GM18868 (cell line): ENCODE measurements around the gene MESP2.
"Not testable (repeated sequence)": the region's sequence is repeated elsewhere in the genome, so short reads cannot be mapped to it uniquely, and the experiment has no call there.

Source experiments
- ATAC-seq: cut with Tn5 transposase; IDR thresholded peaks from one replicate; pipeline ENCODE4 v1.9.1; 2021; ENCODE audit warnings: mild to moderate bottlenecking, moderate library complexity; ENCODE audit not compliant: unreplicated experiment

Gene MESP2

GRCh38 chr15:89777782-89778380, 1.7 kb downstream of the MESP2 start:
- no peak for ATAC-seq

GRCh38 chr15:89778861-89779260, 2.7 kb downstream of the MESP2 start:
- no peak for ATAC-seq

- ATAC-seq = no peak
Measured at GRCh38 chr15:89780601-89781000, 4.5 kb downstream of the MESP2 start.

GRCh38 chr15:89781055-89781454, 4.9 kb downstream of the MESP2 start:
- ATAC-seq = peak; percentile 49

GRCh38 chr15:89781891-89782618, 5.9 kb downstream of the MESP2 start:
- ATAC-seq = no peak

GRCh38 chr15:89782619-89782950, 6.5 kb downstream of the MESP2 start:
- ATAC-seq = not testable (repeated sequence)

- ATAC-seq = no peak
Measured at GRCh38 chr15:89783111-89783860, 7.2 kb downstream of the MESP2 start.

GRCh38 chr15:89783861-89784685, 7.9 kb downstream of the MESP2 start:
- no peak for ATAC-seq

- no peak for ATAC-seq
Measured at GRCh38 chr15:89784686-89784960, 8.5 kb downstream of the MESP2 start.

- no peak for ATAC-seq
Measured at GRCh38 chr15:89785064-89785773, 9.1 kb downstream of the MESP2 start.

- ATAC-seq = no peak
Measured at GRCh38 chr15:89785774-89786140, 9.6 kb downstream of the MESP2 start.

- ATAC-seq = no peak
Measured at GRCh38 chr15:89787944-89788343, 11.8 kb downstream of the MESP2 start.

GRCh38 chr15:89788585-89788984, 12.5 kb downstream of the MESP2 start:
- not testable (repeated sequence) for ATAC-seq

GRCh38 chr15:89790206-89790605, 14.1 kb downstream of the MESP2 start:
- no peak for ATAC-seq

- ATAC-seq = no peak
Measured at GRCh38 chr15:89790661-89791060, 14.5 kb downstream of the MESP2 start.

- ATAC-seq = no peak
Measured at GRCh38 chr15:89792106-89792805, 16.1 kb downstream of the MESP2 start.

GRCh38 chr15:89794627-89795241, 18.6 kb downstream of the MESP2 start:
- ATAC-seq = no peak

GRCh38 chr15:89795996-89796395, 19.9 kb downstream of the MESP2 start:
- no peak for ATAC-seq

GRCh38 chr15:89797678-89798201, 21.6 kb downstream of the MESP2 start:
- no peak for ATAC-seq
